GM21717 (cell line): ENCODE measurements around the gene ELN.

Experiments used
- ATAC-seq: cut with Tn5 transposase; IDR thresholded peaks from one replicate; pipeline ENCODE4 v1.9.1; 2021; ENCODE audit warnings: mild to moderate bottlenecking, moderate library complexity; ENCODE audit not compliant: unreplicated experiment

ELN gene

GRCh38 chr7:74059681-74060588 is 32.0 kb downstream of the ELN start:
- ATAC-seq, result no peak

GRCh38 chr7:74061840-74062539 is 34.0 kb downstream of the ELN start:
- ATAC-seq, result no peak

GRCh38 chr7:74063223-74063641 is 35.3 kb downstream of the ELN start:
- ATAC-seq, result no peak

- no peak for ATAC-seq
These were observed 35.7 kb downstream of the ELN start for GRCh38 chr7:74063646-74064045.

GRCh38 chr7:74064696-74065095 is 36.7 kb downstream of the ELN start:
- no peak for ATAC-seq

GRCh38 chr7:74066626-74067025 is 38.7 kb downstream of the ELN start:
- no peak for ATAC-seq

- no peak for ATAC-seq
These were observed 40.6 kb downstream of the ELN start for GRCh38 chr7:74068378-74069085.

GRCh38 chr7:74069086-74069541 is 41.1 kb downstream of the ELN start:
- no peak for ATAC-seq

- no peak for ATAC-seq
These were observed 42.0 kb downstream of the ELN start for GRCh38 chr7:74069790-74070618.

- no peak for ATAC-seq
These were observed 42.6 kb downstream of the ELN start for GRCh38 chr7:74070619-74070921.

- ATAC-seq, result no peak
These were observed 43.1 kb downstream of the ELN start for GRCh38 chr7:74071121-74071520.

- no peak for ATAC-seq
These were observed 46.8 kb downstream of the ELN start for GRCh38 chr7:74074770-74075169.

- no peak for ATAC-seq
These were observed 50.5 kb downstream of the ELN start for GRCh38 chr7:74078461-74078860.

- no peak for ATAC-seq
These were observed 54.8 kb downstream of the ELN start for GRCh38 chr7:74082770-74083116.

GRCh38 chr7:74083117-74083876 is 55.3 kb downstream of the ELN start, which contains the start of gene LIMK1:
TSS of gene LIMK1 (plus strand) at chr7:74083804. CDS start at chr7:74083991, 187 bp downstream.
- ATAC-seq, result peak; percentile 41

- ATAC-seq, result peak; percentile 36
These were observed 56.2 kb downstream of the ELN start for GRCh38 chr7:74083928-74084721.

GRCh38 chr7:74084722-74085578 is 57.0 kb downstream of the ELN start:
- ATAC-seq, result no peak

GRCh38 chr7:74087791-74088453 is 59.9 kb downstream of the ELN start:
- ATAC-seq, result no peak
